Skeletal muscle cell (primary cell): ENCODE results near the gene SLC16A10.
A peak's percentile ranks its signal among the peaks of the same experiment; 100 is the strongest.
"Not testable (repeated sequence)": the region's sequence is repeated elsewhere in the genome, so short reads cannot be mapped to it uniquely, and the experiment has no call there.

ENCODE experiments used
- DNase-seq: peaks from one replicate; pipeline ENCODE4 v3.0.0-alpha.2; 2010; ENCODE audit warnings: low read depth
- H3K4me3 ChIP-seq: 2 replicates; pipeline ENCODE4 v1.5.1; 2011; ENCODE audit warnings: low read depth, mild to moderate bottlenecking, control low read depth, low read length, moderate library complexity

SLC16A10 gene

DNA sequence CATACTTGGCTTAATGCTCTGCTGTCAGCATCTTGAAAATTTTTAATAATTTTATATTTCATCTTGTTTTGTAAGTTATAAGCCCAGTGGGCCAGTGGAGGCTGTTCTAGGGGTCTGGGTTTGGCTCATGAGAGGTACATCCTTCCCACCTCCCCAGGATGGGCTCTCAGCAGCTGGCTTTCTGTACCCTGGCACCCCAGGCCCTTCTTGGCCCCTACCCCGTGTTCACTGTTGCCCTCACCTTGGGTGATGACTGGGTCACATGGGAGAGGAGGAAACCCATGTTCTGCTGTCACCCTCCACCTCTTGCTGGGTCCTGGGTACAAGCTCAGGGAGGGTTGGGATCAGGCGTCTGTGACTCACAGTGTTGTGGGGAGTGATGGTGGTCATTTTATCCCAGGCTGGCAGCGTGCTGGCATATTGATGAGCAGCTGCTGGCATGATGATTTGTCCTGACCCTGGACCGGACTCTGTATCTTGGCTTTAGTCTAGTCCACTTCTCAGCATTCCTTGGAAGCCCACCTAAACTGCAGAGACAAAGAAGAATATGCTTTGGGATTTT is 34.6 kb downstream of the SLC16A10 start:
- DNase-seq, result no peak
- no peak overlapping the region for H3K4me3 ChIP-seq

DNA sequence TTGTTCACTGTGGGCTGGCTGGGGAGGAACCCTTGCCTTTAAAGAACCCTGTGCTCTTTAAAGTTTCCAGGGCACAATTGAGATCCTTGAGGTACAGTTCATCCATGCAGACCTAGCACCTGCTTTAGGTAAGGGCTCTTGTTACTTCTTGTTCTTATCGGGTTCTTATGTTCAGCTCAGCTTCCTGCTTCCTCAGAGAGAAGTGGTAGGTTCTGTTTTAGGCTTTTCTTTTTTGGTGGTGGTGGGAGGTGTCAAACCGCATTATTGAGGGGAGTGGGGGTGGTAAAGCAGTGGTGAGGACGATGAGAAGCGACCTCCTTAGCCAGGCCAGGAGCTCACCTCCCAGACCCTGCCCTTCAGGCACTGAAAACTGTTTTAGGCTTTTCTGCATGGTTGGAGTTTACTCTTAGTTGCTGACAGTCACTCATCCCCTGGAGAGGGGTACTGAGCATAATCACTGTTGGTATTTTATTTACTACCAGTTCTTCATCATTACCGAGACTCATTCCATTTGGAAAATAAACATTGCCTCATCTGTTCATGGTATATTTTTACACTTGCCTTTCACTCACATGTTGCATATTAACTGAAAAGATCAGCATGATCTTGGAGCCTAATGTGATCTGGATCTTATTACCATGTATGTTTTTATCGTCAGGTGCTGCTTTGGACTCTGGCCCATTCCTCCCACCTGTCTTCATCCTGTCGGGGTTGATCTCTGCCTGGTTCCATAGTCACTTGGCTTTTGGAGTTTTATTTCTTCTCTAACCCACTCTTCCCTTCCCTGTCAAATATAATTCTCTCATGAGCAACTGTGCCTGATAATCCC is 35.4 kb downstream of the SLC16A10 start:
- DNase-seq, result no peak
- no peak overlapping the region for H3K4me3 ChIP-seq

DNA sequence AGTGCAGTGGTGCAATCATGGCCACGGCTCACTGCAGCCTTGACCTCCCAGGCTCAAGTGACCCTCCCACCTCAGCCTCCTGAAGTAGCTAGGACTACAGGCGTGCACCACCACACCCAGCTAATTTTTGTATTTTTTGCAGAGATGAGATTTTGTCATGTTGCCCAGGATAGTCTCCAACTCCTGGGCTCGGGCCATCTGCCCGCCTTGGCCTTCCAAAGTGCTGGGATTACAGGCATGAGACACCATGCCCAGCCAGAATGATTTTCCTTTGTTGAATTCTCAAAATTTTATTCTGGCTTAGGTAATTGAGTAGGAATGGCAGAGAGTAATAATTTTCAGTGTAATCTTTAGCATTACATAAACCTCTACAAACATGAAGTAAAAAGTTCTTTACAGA is 37.1 kb downstream of the SLC16A10 start:
- no peak overlapping the region for H3K4me3 ChIP-seq
- DNase-seq, result no peak

DNA sequence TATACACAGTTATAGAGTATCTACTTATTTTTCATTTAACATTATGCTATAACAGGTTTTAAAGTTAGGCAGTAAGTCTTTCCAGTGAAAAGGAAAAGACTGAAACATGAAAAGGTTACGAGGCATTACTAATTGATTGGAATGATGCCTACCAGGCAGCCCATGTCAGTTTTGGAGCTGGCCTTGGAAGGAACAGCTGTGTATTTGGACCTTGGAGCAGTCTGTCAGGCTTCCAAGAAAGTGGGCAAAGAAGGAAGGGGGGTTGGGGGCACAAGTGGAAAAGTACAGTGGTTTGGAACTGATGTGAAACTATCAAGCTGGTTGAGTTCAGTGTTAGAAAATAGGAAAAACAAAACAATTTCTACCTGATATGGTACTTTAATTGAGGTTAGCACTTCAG is 41.7 kb downstream of the SLC16A10 start:
- peak; percentile 6 for DNase-seq
- no peak overlapping the region for H3K4me3 ChIP-seq

DNA sequence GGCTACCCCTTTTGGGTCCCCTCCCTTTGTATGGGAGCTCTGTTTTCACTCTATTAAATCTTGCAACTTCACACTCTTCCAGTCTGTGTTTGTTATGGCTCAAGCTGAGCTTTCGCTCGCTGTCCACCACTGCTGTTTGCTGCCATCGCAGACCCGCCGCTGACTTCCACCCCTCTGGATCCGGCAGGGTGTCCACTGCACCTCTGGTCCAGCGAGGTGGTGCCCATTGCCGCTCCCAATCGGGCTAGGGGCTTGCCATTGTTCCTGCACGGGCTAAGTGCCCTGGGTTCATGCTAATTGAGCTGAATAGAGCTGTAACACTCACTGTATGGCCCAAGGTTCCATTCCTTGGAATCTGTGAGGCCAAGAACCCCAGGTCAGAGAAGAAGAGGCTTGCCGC is 43.7 kb downstream of the SLC16A10 start:
- not testable (repeated sequence) for DNase-seq, H3K4me3 ChIP-seq

DNA sequence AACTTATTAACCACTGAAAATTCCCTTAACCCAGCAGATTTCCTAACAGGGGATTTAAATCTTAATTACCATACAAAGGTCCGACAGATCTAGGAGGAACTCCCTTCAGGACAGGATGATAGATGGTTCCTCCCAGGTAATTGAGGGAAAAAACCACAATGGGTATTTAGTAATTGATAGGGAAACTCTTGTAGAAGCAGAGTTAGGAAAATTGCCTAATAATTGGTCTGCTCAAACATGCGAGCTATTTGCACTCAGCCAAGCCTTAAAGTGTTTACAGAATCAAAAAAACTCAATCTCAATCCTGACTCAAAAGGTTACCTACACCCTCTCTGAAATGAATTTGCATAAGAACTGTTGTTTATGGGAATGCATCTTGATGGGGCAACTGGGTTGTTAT is 45.4 kb downstream of the SLC16A10 start:
- not testable (repeated sequence) for H3K4me3 ChIP-seq

DNA sequence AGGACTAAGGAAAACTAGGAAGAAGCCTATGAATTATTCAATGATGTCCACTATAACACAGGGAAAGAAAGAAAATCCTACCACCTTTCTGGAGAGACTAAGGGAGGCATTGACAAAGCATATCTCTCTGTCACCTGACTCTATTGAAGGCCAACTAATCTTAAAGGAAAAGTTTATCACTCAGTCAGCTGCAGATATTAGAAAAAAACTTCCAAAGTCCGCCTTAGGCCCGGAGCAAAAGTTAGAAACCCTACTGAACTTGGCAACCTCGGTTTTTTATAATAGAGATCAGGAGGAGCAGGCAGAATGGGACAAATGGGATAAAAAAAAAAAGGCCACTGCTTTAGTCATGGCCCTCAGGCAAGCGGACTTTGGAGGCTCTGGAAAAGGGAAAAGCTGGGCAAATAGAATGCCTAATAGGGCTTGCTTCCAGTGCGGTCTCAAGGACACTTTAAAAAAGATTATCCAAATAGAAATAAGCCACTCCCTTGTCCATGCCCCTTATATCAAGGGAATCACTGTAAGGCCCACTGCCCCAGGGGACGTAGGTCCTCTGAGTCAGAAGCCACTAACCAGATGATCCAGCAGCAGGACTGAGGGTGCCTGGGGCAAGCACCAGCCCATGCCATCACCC is 47.0 kb downstream of the SLC16A10 start:
- not testable (repeated sequence) for H3K4me3 ChIP-seq, DNase-seq

More for the DNA sequence above, 45.4 kb downstream of the SLC16A10 start:
- not testable (repeated sequence) for DNase-seq

DNA sequence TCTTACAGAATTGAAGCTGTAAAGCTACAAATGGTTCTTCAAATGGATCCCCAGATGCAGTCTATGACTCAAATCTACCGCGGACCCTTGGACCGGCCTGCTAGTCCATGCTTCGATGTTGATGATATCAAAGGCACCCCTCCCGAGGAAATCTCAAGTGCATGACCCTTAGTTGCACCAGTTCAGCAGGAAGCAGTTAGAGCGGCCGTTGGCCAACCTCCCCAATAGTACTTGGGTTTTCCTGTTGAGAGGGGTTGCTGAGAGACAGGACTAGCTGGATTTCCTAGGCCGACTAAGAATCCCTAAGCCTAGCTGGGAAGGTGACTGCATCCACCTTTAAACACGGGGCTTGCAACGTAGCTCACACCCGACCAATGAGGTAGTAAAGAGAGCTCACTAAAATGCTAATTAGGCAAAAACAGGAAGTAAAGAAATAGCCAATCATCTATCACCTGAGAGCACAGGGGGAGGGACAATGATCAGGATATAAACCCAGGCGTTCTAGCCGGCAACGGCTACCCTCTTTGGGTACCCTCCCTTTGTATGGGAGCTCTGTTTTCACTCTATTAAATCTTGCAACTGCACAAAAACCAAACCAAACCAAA is 50.3 kb downstream of the SLC16A10 start:
- not testable (repeated sequence) for DNase-seq, H3K4me3 ChIP-seq

DNA sequence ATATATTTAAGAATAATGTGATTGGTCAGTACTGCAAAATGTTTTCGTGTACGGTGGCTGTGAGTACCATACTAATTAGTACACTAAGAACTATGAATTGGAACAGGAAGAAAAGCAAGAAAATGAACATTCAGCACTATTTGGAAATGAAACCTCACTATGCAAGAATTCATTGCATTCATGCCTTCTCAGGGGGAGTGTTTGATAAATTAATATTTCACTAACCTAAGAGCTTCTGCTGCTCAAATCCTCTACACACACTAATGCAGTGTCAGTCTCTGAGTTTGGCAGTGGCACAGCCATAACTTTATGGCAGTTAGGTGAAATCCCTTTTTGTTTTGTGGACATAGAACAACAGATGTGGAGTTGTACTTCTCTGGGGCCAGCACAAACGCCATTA is 60.1 kb downstream of the SLC16A10 start:
- H3K4me3 ChIP-seq, result no peak overlapping the region
- DNase-seq, result no peak

DNA sequence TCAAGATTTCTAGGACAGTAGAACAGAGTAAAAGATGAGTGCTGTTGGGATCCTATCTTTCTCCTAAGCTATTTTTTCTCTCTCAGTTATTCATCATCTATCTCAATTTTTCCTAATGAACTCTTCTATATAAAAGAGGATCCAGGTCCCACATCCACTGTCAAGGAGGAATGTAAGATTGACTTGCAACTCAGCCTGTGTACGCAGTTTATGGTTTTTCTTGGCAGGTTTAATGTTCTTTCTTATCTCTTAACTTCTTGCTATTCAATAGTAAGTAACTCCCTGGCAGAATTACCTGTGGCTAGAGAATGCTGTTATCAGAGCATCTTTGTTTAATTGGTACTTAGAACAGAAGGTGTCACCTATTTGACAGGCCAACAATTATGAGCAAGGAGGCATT is 60.8 kb downstream of the SLC16A10 start:
- H3K4me3 ChIP-seq, result no peak overlapping the region
- no peak for DNase-seq

DNA sequence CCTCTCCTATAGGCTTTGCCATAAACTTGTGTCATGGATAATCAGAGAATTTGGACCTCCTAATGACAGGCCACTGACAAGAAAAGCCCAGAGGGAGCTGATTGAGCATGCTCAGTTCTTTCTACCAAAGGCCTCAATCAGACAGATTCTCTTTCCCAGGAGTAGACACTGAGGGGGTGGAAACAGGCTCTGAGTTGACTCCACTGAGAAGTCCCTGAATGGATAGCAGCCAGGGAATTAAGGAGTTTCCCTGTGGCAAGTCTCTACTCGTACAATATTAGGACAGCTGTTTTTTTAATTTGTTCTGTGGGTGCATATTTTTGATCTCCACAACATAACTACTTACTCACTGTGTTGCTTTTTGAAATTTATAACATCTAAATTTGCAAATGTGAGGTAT is 63.3 kb downstream of the SLC16A10 start:
- DNase-seq, result no peak
- H3K4me3 ChIP-seq, result no peak overlapping the region

DNA sequence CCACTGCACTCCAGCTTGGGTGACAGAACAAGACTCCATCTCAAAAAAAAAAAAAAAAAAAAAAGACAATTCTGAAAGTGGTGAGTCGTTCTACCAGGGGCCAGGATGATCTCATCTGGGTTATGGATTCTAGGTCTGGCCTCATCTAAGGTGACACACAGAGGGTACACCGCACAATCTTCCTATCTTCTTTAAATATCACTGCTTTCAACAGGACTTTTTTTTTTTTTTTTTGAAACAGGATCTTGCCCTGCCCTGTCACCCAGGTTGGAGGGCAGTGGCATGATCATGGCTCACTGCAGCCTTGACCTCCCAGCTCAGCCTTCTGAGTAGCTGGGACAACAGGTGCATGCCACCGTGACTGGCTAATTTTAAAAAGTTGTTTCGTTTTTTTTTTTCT is 67.7 kb downstream of the SLC16A10 start:
- H3K4me3 ChIP-seq, result no peak overlapping the region
- no peak for DNase-seq

DNA sequence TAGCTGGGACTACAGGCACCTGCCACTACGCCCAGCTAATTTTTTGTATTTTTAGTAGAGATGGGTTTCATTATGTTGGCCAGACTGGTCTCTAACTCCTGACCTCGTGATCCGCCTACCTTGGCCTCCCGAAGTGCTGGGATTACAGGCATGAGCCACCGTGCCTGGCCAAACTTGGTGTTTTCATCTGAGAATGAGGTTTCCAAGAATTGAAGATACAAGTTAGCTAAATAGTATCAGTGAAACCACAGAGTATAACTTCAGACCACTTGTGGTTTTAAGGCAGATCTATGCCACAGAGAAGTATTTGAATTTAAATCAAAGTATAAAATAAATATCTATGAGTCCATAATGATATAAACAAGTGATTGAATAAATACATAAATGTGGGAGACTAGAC is 70.1 kb downstream of the SLC16A10 start:
- H3K4me3 ChIP-seq, result no peak overlapping the region
- DNase-seq, result no peak

DNA sequence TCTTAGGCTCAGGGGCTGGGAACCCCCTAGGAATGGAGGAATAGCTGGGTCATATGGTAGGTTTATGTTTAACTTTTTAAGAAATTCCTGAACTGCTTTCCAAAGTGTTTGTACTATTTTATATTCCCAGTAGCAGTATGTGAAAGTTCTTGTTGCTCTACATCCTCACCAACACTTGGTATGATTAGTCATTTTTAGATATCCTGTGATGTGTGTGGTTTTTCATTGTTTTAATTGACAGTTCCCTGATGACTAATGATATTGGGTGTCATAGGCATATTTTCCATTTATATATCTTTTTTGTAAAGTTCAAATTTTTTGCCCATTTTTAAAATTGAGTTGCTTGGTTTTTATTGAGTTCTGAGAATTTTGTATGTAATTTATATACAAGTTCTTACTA is 72.3 kb downstream of the SLC16A10 start:
- no peak for DNase-seq
- H3K4me3 ChIP-seq, result no peak overlapping the region

DNA sequence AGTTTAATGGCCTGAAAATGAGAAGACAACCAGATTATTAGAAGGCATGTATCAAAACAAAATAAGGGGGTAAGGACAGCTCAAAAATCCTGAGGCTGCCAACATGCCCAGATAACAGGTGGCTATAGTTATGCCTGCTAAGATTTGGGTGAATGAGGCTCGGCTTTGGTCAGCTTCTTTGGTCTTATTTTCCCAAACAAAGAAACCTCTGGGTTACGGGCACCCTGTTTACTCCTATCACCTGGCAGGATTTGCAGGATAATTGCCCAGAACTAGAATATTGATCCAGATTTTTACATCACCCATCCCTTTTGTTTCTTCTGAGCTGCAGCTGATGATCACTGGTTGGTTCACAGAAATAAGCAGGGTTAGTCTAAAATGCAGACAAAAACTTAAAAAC is 74.3 kb downstream of the SLC16A10 start:
- DNase-seq, result no peak

DNA sequence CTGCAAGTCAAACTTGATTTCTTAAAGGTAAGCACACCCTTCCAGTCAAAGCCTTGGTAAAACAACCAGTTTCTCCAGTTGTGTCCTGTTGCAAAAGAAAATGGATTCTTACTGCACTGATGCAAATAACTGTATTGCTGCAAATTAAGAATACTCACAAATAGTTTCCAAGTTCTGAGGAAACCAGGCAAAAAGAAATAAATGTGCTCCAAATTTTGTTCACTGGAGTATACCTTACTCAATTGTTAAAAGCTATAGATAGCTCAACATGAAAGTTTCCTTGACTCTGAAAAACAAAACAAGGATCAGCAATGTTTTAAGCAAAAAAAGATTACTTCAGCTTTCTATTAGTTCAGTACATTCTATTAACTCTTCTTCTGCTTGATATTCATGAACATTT is 75.2 kb downstream of the SLC16A10 start:
- H3K4me3 ChIP-seq, result no peak overlapping the region

More for the DNA sequence above, 74.3 kb downstream of the SLC16A10 start:
- H3K4me3 ChIP-seq, result no peak overlapping the region

DNA sequence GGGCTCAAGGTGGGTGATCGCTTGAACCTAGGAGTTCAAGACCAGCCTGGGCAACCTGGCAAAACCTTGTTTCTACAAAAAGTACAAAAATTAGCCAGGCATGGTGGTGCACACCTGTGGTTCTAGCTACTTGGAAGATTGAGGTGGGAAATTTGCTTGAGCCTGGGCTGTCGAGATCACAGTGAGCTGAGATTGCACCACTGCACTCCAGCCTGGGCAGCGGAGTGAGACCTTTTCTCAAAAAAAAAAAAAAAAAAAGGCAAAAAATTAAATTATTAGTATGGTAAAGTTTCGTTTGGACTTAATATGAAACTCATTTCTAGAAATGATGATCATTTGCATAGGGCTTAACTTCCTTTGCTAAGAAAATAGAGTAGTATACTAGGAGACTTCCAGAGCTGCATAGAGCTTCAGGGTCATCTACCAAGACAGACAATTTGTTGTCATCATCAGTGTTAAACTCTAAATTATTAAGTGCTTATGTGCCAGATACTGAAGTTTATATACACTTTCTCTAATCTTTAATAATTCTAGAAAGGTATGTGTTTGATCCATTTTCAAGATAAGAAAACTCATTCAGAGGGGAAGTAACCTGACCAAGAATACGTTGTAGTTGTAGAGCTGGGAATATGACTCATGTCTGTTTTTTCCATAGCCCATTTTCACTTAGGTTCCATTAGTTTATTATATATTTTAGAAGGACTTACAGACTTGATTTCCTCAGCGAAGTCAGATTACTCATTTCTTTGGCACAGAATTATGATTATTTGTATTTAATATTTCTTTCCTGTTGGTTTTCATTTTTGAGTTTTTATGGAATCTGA is 84.5 kb downstream of the SLC16A10 start:
- DNase-seq, result no peak
- no peak overlapping the region for H3K4me3 ChIP-seq

More for the DNA sequence above, 75.2 kb downstream of the SLC16A10 start:
- no peak for DNase-seq

DNA sequence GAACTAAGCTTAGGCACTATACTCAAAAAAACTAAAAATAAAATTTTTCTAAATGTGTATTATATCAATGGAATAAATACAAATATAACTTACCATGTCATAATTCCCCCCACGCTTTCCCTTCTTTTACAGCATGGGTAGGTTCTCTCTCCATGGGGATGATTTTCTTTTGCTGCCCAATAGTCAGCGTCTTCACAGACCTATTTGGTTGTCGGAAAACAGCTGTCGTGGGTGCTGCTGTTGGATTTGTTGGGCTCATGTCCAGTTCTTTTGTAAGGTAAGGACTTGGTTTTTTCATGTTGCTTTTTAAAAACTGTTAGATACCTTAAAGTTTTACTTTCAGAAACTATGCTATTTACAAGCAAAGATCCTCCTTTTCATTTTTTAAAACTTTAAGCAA is 85.3 kb downstream of the SLC16A10 start:
- H3K4me3 ChIP-seq, result no peak overlapping the region
- no peak for DNase-seq

DNA sequence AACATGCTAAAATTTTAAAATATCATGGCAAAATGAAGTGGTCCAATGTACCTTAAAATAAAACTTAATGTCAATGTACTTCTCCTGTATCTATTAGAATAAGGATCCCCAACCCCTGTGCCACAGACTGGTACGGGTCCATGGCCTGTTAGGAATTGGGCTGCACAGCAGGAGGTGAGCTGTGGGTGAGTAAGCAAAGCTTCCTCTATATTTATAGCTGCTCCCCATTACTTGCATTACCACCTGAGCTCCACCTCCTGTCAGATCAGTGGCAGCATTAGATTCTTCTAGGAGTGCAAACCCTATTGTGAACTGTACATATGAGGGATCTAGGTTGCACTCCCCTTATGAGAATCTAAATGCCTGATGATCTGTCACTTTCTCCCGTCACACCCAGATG is 86.0 kb downstream of the SLC16A10 start:
- no peak overlapping the region for H3K4me3 ChIP-seq
- DNase-seq, result no peak

DNA sequence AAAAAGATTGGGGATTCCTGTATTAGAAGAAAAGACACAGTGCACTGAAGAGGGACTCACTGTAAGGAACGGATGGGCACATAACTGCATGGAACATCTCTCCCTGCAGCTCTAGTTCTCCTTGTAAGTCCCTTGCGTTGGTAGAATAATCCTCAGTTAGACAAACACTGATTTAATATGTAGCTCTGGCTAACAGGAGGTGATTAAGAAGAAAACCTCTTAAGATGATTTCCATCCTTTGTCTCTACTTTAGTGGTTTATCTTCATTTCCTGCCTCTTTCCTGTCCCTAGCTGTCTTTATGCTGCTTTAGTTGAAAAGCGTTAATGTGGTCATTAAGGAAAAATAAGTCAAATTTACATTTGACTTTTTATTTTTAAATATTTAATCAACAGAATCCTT is 86.6 kb downstream of the SLC16A10 start:
- H3K4me3 ChIP-seq, result no peak overlapping the region
- DNase-seq, result no peak
